ENCODE results near the gene KRT73. TPM values are rescaled to one million over a fixed set of nuclear protein-coding genes. Genes with fewer than 3 reads are reported as not detected.

The KRT73 gene
- total and polyA plus RNA-seq, 9 of the 15 experiments (the other 6 are each of a cell fraction or from before 2014, with no cell fraction given), result 0.09 to 0.18 (median 0.13) TPM; not detected in 5

DNA sequence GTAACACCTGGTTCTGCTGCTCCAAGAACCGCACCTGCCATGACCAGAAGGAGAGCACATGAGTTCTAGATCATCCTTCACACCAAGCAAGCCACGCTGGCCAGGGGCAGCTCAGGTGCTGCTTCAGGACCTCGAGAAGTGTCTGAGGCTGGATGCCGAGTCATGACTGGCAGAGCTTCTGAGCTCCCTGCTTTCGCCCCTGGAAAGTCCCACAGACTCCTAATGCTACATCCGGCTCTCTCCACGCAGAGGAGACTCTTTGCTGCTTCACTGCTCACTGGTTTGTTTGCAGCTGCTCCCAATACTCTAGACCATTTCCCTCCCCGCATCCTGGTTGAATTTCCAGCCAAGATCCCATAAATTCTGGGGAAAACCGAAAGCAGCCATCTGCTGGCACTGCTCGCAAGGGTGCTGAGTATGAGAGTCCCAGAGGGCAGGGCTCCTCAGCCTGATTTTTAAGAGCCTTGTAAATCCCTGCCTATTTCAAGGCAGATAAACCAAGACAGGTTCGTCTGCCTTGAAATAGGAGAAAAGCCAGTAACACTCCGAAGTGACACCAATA, 32.2 kb upstream of the KRT73 start:
- Histone ChIP-seq H3K4me1 (replicated peaks in 1 of 2; ENCODE audit: control insufficient read depth in 2 of 2, insufficient read depth in 2 of 2, low read length in 2 of 2) (peaks cover 18 to 28% of the 10 kb centered on the region in 2 experiments), H3K27me3 (ENCODE audit: control insufficient read depth in 2 of 2, insufficient read depth in 2 of 2, low read length in 2 of 2) (no peaks in the 10 kb centered on the region), H3K9ac (ENCODE audit: insufficient read depth in 1 of 2, low read depth in 2 of 2, low read length in 2 of 2) (peak overlapping the region in 1 of 2 experiments; percentile 26; a peak in 1 of 4 replicates), H3K4me3 (no peak overlapping the region), H3K9me3 (replicated peaks; ENCODE audit: control insufficient read depth, insufficient read depth, low read depth, low read length) (no peaks in the 10 kb centered on the region), H3K4me2 (ENCODE audit: insufficient read depth, low read length) (no peak overlapping the region), H2AFZ (ENCODE audit: low read depth, low read length) (no peak overlapping the region; the same call in 1 of the 2 replicates), H4K20me1 (replicated peaks; ENCODE audit: control insufficient read depth, insufficient read depth, low read length) (no peaks in the 10 kb centered on the region), H3K27ac (ENCODE audit: extremely low read depth, low read depth, low read length) (no peak overlapping the region), H3K9me1 (ENCODE audit: control insufficient read depth, insufficient read depth, low read length) (no peaks in the 10 kb centered on the region), H3K79me2 (ENCODE audit: control insufficient read depth, insufficient read depth, low read length) (no peaks in the 10 kb centered on the region), H3K36me3 (ENCODE audit: control insufficient read depth, insufficient read depth, low read length) (no peaks in the 10 kb centered on the region)
- TF ChIP-seq NFE2 (IDR thresholded peaks at IDR 0.05; ENCODE audit: low read depth), result peak; percentile 19; the same call in 1 of the 2 replicates
- no peak for TF ChIP-seq GTF3C2 (IDR thresholded peaks at IDR 0.05; ENCODE audit: borderline replicate concordance, extremely low read depth, insufficient read length)
- BruUV-seq (replicated peaks), result no TSS peak
- ATAC-seq (no peak), FAIRE-seq (no peak), DNase-seq (ENCODE audit: extremely low read depth in 1 of 4, low spot score in 3 of 4) (no peak)
- in situ Hi-C loops (cut with MboI) (no loop called here), intact Hi-C loops (cut with micrococcal nuclease) (no loop called here)
- WGBS (ENCODE audit: insufficient coverage, low coverage, missing lambda C conversion rate), result 52% methylated on average over 12 of the region's 12 CpGs
- ChIA-PET POLR2A (no interaction called here), CTCF (ENCODE audit: low intra/inter-chr PET ratio) (no interaction called here)
